ENCODE measurements around the gene C1GALT1. TPM values are rescaled to one million over a fixed set of nuclear protein-coding genes. Genes with fewer than 3 reads are reported as not detected.

Gene C1GALT1
- total and polyA plus RNA-seq, 2 donors (not counting 1 experiment from before 2014, with no cell fraction given), result 12.4 to 66.8 TPM

DNA sequence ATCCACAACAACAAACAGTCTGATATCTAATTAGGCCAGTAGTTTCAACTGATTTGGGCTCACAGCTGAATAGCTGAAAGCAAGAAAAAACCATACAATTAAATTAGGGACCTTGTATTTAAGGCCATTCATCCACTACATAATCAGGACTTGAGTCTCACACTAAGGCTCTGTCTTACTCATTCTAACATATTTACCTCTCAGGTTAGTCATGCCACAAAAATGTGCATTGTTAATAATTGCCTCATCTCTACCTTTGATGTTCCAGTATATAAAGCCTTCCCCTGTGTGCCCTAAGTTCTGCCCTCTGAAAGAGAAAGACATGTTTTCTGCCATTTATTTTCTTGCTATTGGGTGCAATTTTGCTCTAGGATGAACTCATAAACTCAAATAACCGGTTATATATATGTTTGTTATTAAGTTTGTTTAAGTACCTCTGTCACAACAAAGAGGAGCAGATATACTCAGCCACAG lies 5.3 kb upstream of the C1GALT1 start:
- POLR2A ChIA-PET, result interaction anchor here (1.2 kb wide), 2 partner anchors 18 to 20 kb away, joined by 3 read pairs; no protein-coding TSS in a partner anchor
- intact Hi-C loops (cut with micrococcal nuclease), result no loop called here
- Mint-ChIP-seq H3K4me1 (peaks cover 37% of the 10 kb centered on the region), H3K9me3 (ENCODE audit: insufficient read depth) (peaks cover 7% of the 10 kb centered on the region), H3K4me3 (no peak overlapping the region), H3K27ac (peak overlapping the region; percentile 60), H3K27me3 (no peaks in the 10 kb centered on the region)
- DNase-seq, result no peak
- ATAC-seq (ENCODE audit: low read depth), result no peak
- Histone ChIP-seq H3K4me3 (ENCODE audit: control extremely low read depth in 1 of 5, extremely low read depth in 1 of 5, insufficient read depth in 1 of 5, low read depth in 2 of 5, low read length in 4 of 5) (no peak overlapping the region), H3K27me3 (replicated peaks in 1 of 4; ENCODE audit: control extremely low read depth in 1 of 4, control insufficient read depth in 3 of 4, insufficient read depth in 4 of 4, low read length in 3 of 4) (no peaks in the 10 kb centered on the region), H3K4me1 (ENCODE audit: control insufficient read depth in 2 of 2, insufficient read depth in 2 of 2, low read length in 2 of 2) (peaks cover 7 to 18% of the 10 kb centered on the region in 2 donors), H3K27ac (ENCODE audit: low read length in 2 of 2) (peak overlapping the region in 1 of 2 donors; percentile 54), H3K9me3 (ENCODE audit: control extremely low read depth in 1 of 3, control insufficient read depth in 2 of 3, insufficient read depth in 1 of 3, low read length in 2 of 3) (peaks cover 4 to 5% (median 5%) of the 10 kb centered on the region in 3 donors), H2AFZ (ENCODE audit: insufficient read depth, low read depth, low read length, poor library complexity, severe bottlenecking) (no peak overlapping the region), H3K9ac (ENCODE audit: low read length) (no peak overlapping the region), H3K79me2 (ENCODE audit: control insufficient read depth, insufficient read depth, low read length) (peaks cover 73% of the 10 kb centered on the region), H4K20me1 (ENCODE audit: control insufficient read depth, insufficient read depth, low read length, poor library complexity, severe bottlenecking) (no peaks in the 10 kb centered on the region), H3K36me3 (replicated peaks in 1 of 2; ENCODE audit: control extremely low read depth in 1 of 2, control insufficient read depth in 1 of 2, extremely low read depth in 1 of 2, insufficient read depth in 2 of 2, low read length in 1 of 2) (peaks cover 13 to 23% of the 10 kb centered on the region in 2 experiments), H3K4me2 (replicated peaks; ENCODE audit: low read depth, low read length, poor library complexity, severe bottlenecking) (no peak overlapping the region)
- CTCF ChIA-PET, result interaction anchor here (1.5 to 4.3 kb wide), 3 partner anchors 12 to 73 kb away, joined by 4 to 23 read pairs (median 6); no protein-coding TSS in a partner anchor
- no peak for TF ChIP-seq CTCF (IDR thresholded peaks at IDR 0.05)
- no peak for TF ChIP-seq EZH2 (IDR thresholded peaks at IDR 0.05; ENCODE audit: borderline replicate concordance, insufficient read depth, low read depth, low read length, poor library complexity, severe bottlenecking)
- WGBS (ENCODE audit: insufficient coverage), result no CpG with 5 or more reads among the region's 1 CpG

DNA sequence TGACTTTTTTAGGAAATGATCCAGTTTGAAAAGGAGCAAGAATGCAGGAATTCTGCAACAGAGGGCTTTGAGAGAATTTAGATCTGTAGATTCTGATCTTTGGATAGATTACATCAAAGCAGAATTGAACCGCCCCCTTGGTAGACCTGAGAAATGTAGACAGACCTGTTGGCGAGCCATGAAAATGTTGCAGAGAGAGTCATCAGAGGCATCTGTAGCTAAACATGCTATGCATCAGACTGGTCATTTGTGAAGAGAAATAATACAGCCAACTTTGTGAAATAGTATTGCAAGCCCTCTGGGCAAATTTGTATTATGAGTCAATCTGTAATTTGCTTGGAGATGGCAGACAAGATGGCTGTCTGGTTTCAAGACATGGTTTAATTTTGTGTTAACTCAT lies 4.3 kb upstream of the C1GALT1 start:
- no peak overlapping the region for H3K4me3 Mint-ChIP-seq
- intact Hi-C loops (cut with micrococcal nuclease), result no loop called here

More for the DNA sequence above, 4.3 kb upstream of the C1GALT1 start:
- ATAC-seq (ENCODE audit: low read depth) (no peak), DNase-seq (no peak)
- peak overlapping the region in 1 of 2 donors; percentile 54 for H3K27ac ChIP-seq (ENCODE audit: low read length in 2 of 2)
- no peaks in the 10 kb centered on the region for H3K27me3 Mint-ChIP-seq
- H3K27ac Mint-ChIP-seq, result no peak overlapping the region
- no peaks in the 10 kb centered on the region for H4K20me1 ChIP-seq (ENCODE audit: control insufficient read depth, insufficient read depth, low read length, poor library complexity, severe bottlenecking)
- no peak overlapping the region for H3K4me3 ChIP-seq (ENCODE audit: control extremely low read depth in 1 of 5, extremely low read depth in 1 of 5, insufficient read depth in 1 of 5, low read depth in 2 of 5, low read length in 4 of 5)
- H3K4me1 ChIP-seq (ENCODE audit: control insufficient read depth in 2 of 2, insufficient read depth in 2 of 2, low read length in 2 of 2), result peaks cover 7 to 18% of the 10 kb centered on the region in 2 donors
- peaks cover 68% of the 10 kb centered on the region for H3K79me2 ChIP-seq (ENCODE audit: control insufficient read depth, insufficient read depth, low read length)
- H2AFZ ChIP-seq (ENCODE audit: insufficient read depth, low read depth, low read length, poor library complexity, severe bottlenecking), result no peak overlapping the region
- peaks cover 8 to 19% of the 10 kb centered on the region in 2 experiments for H3K36me3 ChIP-seq (replicated peaks in 1 of 2; ENCODE audit: control extremely low read depth in 1 of 2, control insufficient read depth in 1 of 2, extremely low read depth in 1 of 2, insufficient read depth in 2 of 2, low read length in 1 of 2)
- TF ChIP-seq CTCF (IDR thresholded peaks at IDR 0.05) (no peak), EZH2 (IDR thresholded peaks at IDR 0.05; ENCODE audit: borderline replicate concordance, insufficient read depth, low read depth, low read length, poor library complexity, severe bottlenecking) (no peak)
- ChIA-PET CTCF (interaction anchor here (1.3 to 4.3 kb wide), 2 partner anchors 74 to 76 kb away, joined by 4 to 23 read pairs; no protein-coding TSS in a partner anchor), POLR2A (no interaction called here)
- H3K9me3 ChIP-seq (ENCODE audit: control extremely low read depth in 1 of 3, control insufficient read depth in 2 of 3, insufficient read depth in 1 of 3, low read length in 2 of 3), result peaks cover 0 to 5% (median 4%) of the 10 kb centered on the region in 3 donors
- H3K9me3 Mint-ChIP-seq (ENCODE audit: insufficient read depth), result peaks cover under 1% of the 10 kb centered on the region
- no peaks in the 10 kb centered on the region for H3K27me3 ChIP-seq (replicated peaks in 1 of 4; ENCODE audit: control extremely low read depth in 1 of 4, control insufficient read depth in 3 of 4, insufficient read depth in 4 of 4, low read length in 3 of 4)
- peaks cover 32% of the 10 kb centered on the region for H3K4me1 Mint-ChIP-seq
- no peak overlapping the region for H3K9ac ChIP-seq (ENCODE audit: low read length)
- no peak overlapping the region for H3K4me2 ChIP-seq (replicated peaks; ENCODE audit: low read depth, low read length, poor library complexity, severe bottlenecking)
- 91% methylated on average over 2 of the region's 2 CpGs for WGBS (ENCODE audit: insufficient coverage)
